ENCODE results near the gene STX18. TPM values are rescaled to one million over a fixed set of nuclear protein-coding genes. Genes with fewer than 3 reads are reported as not detected.

STX18 gene
- total and polyA plus RNA-seq, 10 of the 15 experiments (the other 5 are each of a cell fraction or from before 2014, with no cell fraction given) = 8.2 to 46.6 (median 31.1) TPM

- intact Hi-C loops (cut with micrococcal nuclease; ENCODE audit: unreplicated experiment) = no loop called here
- in situ Hi-C loops (cut with MboI) = no loop called here
- CTCF ChIA-PET = interaction anchor here (1.0 to 8.8 kb wide), 6 partner anchors 10 to 41 kb away, joined by 4 to 134 read pairs (median 13); partner anchors contain the start of gene STX18
- H3K4me3 ChIP-seq = no peak overlapping the region
- WGBS (ENCODE audit: insufficient coverage, insufficient replicate concordance, low lambda C conversion rate, missing lambda C conversion rate) = 100% methylated on average over 2 of the region's 2 CpGs
- H3K9me3 ChIP-seq (replicated peaks; ENCODE audit: control insufficient read depth, insufficient read depth, low read length) = no peaks in the 10 kb centered on the region
- peaks cover 58% of the 10 kb centered on the region for H3K79me2 ChIP-seq (ENCODE audit: control insufficient read depth, insufficient read depth, low read length)
- FAIRE-seq = no peak
- peaks cover 0 to 2% of the 10 kb centered on the region in 2 experiments; a peak in 2 of 4 replicates for H3K36me3 ChIP-seq (ENCODE audit: control insufficient read depth in 2 of 2, insufficient read depth in 2 of 2, low read length in 1 of 2)
- no peaks in the 10 kb centered on the region for H3K27me3 ChIP-seq (replicated peaks in 1 of 2; ENCODE audit: control insufficient read depth in 2 of 2, insufficient read depth in 2 of 2, low read length in 1 of 2)
- DNase-seq (ENCODE audit: low read depth, low spot score) = no peak
- RAD21 ChIA-PET (ENCODE audit: unreplicated experiment) = interaction anchor here (2.4 kb wide), 1 partner anchor 17 kb away, joined by 8 read pairs; no protein-coding TSS in a partner anchor
- POLR2A ChIA-PET = interaction anchor here (1.3 kb wide), 1 partner anchor 19 kb away, joined by 5 read pairs; no protein-coding TSS in a partner anchor
- H3K4me1 ChIP-seq (ENCODE audit: control insufficient read depth, insufficient read depth, low read length) = peaks cover 34% of the 10 kb centered on the region
- H3K9ac ChIP-seq (ENCODE audit: control insufficient read depth, insufficient read depth, low read length) = no peak overlapping the region
- SMC1A ChIA-PET (ENCODE audit: uncharacterized antibody, unreplicated experiment) = interaction anchor here (1.5 to 14.4 kb wide), 5 partner anchors 8 to 34 kb away, joined by 5 to 175 read pairs (median 31); partner anchors contain the start of gene STX18
- TF ChIP-seq ZNF207 (IDR thresholded peaks at IDR 0.05; ENCODE audit: borderline replicate concordance) = no peak
- no peak for TF ChIP-seq RBBP5 (conservative IDR thresholded peaks at IDR 0.05)
- no peak for TF ChIP-seq JUNB (IDR thresholded peaks at IDR 0.05)
- TF ChIP-seq HCFC1 (IDR thresholded peaks at IDR 0.05; ENCODE audit: low read length) = no peak
- ATAC-seq = no peak
- BruUV-seq (replicated peaks) = no TSS peak
- H2AFZ ChIP-seq (ENCODE audit: control insufficient read depth, low read depth, low read length) = no peak overlapping the region
- H3K27ac ChIP-seq (ENCODE audit: control insufficient read depth, insufficient read depth) = no peak overlapping the region
- H3K4me2 ChIP-seq (ENCODE audit: control insufficient read depth, insufficient read depth) = no peak overlapping the region
- H4K20me1 ChIP-seq (ENCODE audit: control insufficient read depth, insufficient read depth) = no peaks in the 10 kb centered on the region
Observed at GRCh38 chr4:4521731-4522130, 20.1 kb downstream of the STX18 start.

- in situ Hi-C loops (cut with MboI) (no loop called here), intact Hi-C loops (cut with micrococcal nuclease; ENCODE audit: unreplicated experiment) (no loop called here)
- Histone ChIP-seq H3K9ac (ENCODE audit: control insufficient read depth, insufficient read depth, low read length) (no peak overlapping the region), H3K4me2 (ENCODE audit: control insufficient read depth, insufficient read depth) (peak overlapping the region; percentile 63), H3K79me2 (ENCODE audit: control insufficient read depth, insufficient read depth, low read length) (peaks cover 60% of the 10 kb centered on the region), H3K36me3 (ENCODE audit: control insufficient read depth in 2 of 2, insufficient read depth in 2 of 2, low read length in 1 of 2) (peaks cover 0 to 2% of the 10 kb centered on the region in 2 experiments; a peak in 1 of 4 replicates), H3K4me3 (peak overlapping the region; percentile 12; the same call in 1 of the 2 replicates), H3K27me3 (replicated peaks in 1 of 2; ENCODE audit: control insufficient read depth in 2 of 2, insufficient read depth in 2 of 2, low read length in 1 of 2) (no peaks in the 10 kb centered on the region), H2AFZ (ENCODE audit: control insufficient read depth, low read depth, low read length) (no peak overlapping the region), H3K27ac (ENCODE audit: control insufficient read depth, insufficient read depth) (peak overlapping the region; percentile 38; the same call in 1 of the 2 replicates), H3K4me1 (ENCODE audit: control insufficient read depth, insufficient read depth, low read length) (peaks cover 34% of the 10 kb centered on the region), H3K9me3 (replicated peaks; ENCODE audit: control insufficient read depth, insufficient read depth, low read length) (no peaks in the 10 kb centered on the region), H4K20me1 (ENCODE audit: control insufficient read depth, insufficient read depth) (no peaks in the 10 kb centered on the region)
- WGBS (ENCODE audit: insufficient coverage, insufficient replicate concordance, low lambda C conversion rate, missing lambda C conversion rate) = 29% methylated on average over 3 of the region's 3 CpGs
- DNase-seq (ENCODE audit: low read depth, low spot score) (peak; percentile 36), ATAC-seq (peak; percentile 81), FAIRE-seq (no peak)
- ChIA-PET SMC1A (ENCODE audit: uncharacterized antibody, unreplicated experiment) (interaction anchor here (1.5 to 14.4 kb wide), 6 partner anchors 9 to 34 kb away, joined by 5 to 175 read pairs (median 26); partner anchors contain the start of gene STX18), CTCF (interaction anchor here (1.0 to 8.8 kb wide), 10 partner anchors 10 to 242 kb away, joined by 3 to 134 read pairs (median 8); partner anchors contain the start of gene STX18), POLR2A (interaction anchor here (1.3 to 1.7 kb wide), 2 partner anchors 18 to 20 kb away, joined by 5 to 6 read pairs; partner anchors contain the start of gene STX18), RAD21 (ENCODE audit: unreplicated experiment) (interaction anchor here (1.9 to 4.3 kb wide), 4 partner anchors 16 to 29 kb away, joined by 4 to 18 read pairs (median 9); no protein-coding TSS in a partner anchor)
- no TSS peak for BruUV-seq (replicated peaks)
- TF ChIP-seq STAT1 (conservative IDR thresholded peaks at IDR 0.05) (no peak), YBX1 (IDR thresholded peaks at IDR 0.05) (no peak), LARP7 (IDR thresholded peaks at IDR 0.05) (no peak), NR2F1 (conservative IDR thresholded peaks at IDR 0.05) (no peak), ZNF24 (IDR thresholded peaks at IDR 0.05) (no peak), NBN (IDR thresholded peaks at IDR 0.05) (0 out of 2 replicates have a peak, but pooled peaks have one; percentile 49), SRF (IDR thresholded peaks at IDR 0.05; ENCODE audit: low read depth in 2 of 2, low read length in 2 of 2) (no peak), PAX5 (IDR thresholded peaks at IDR 0.05; ENCODE audit: borderline replicate concordance, low read depth, low read length) (peak; percentile 79), NRF1 (conservative IDR thresholded peaks at IDR 0.05; ENCODE audit: low read depth, low read length) (no peak), TCF12 (IDR thresholded peaks at IDR 0.05; ENCODE audit: low read depth, low read length) (no peak), KLF5 (IDR thresholded peaks at IDR 0.05; ENCODE audit: partially characterized antibody) (no peak), CEBPB (IDR thresholded peaks at IDR 0.05; ENCODE audit: borderline replicate concordance in 1 of 2, low read depth in 2 of 2, low read length in 2 of 2) (no peak), EP300 (IDR thresholded peaks at IDR 0.05; ENCODE audit: borderline replicate concordance in 1 of 2, control insufficient read depth in 1 of 2, low read depth in 2 of 2, low read length in 2 of 2) (peak; percentile 30 to 35; a peak in 1 of 4 replicates), SIX5 (IDR thresholded peaks at IDR 0.05; ENCODE audit: low read depth, low read length, severe bottlenecking) (no peak), SIN3A (IDR thresholded peaks at IDR 0.05; ENCODE audit: low read depth, low read length) (no peak), MXI1 (IDR thresholded peaks at IDR 0.05; ENCODE audit: low read depth, low read length) (no peak), SMAD1 (IDR thresholded peaks at IDR 0.05; ENCODE audit: low read depth, partially characterized antibody) (no peak), JUNB (IDR thresholded peaks at IDR 0.05) (no peak)
Observed at GRCh38 chr4:4521136-4521535, 20.7 kb downstream of the STX18 start.
